Common myeloid progenitor, CD34-positive (primary cell): ENCODE results near the gene MSRB3.
"Not testable (repeated sequence)": the region's sequence is repeated elsewhere in the genome, so short reads cannot be mapped to it uniquely, and the experiment has no call there.

Source experiments
- CTCF ChIA-PET: fragments of 350-600 bp; sonication (Branson Sonifier 250); formaldehyde crosslinking; loops from one replicate; lab custom pipeline; 2021; ENCODE audit warnings: antibody characterized with exemption; lab: Charles Lee
- POLR2A ChIA-PET: fragments of 350-600 bp; sonication (Branson Sonifier 250); formaldehyde crosslinking; loops from one replicate; lab custom pipeline; 2021; ENCODE audit warnings: antibody characterized with exemption; lab: Charles Lee
- DNase-seq, 3 donors: peaks; one replicate each; pipeline versions ENCODE4 v3.0.0 to v3.0.0-alpha.2; 2013
- H3K27ac ChIP-seq, 2 experiments: 1 replicate in 1 of 2; 2 replicates in 1 of 2; pipeline ENCODE4 v1.7.0; 2013; ENCODE audit warnings: inconsistent platforms in 2 of 2, low read length in 2 of 2, mild to moderate bottlenecking in 2 of 2, low read depth in 1 of 2, moderate library complexity in 1 of 2; ENCODE audit not compliant: severe bottlenecking in 2 of 2, insufficient read depth in 1 of 2, poor library complexity in 1 of 2
- H3K27me3 ChIP-seq, 5 experiments: replicated peaks in 2 of 5; 1 replicate in 3 of 5; 2 replicates in 2 of 5; pipeline versions ENCODE4 v1.6.1 to v1.7.0; 2013; ENCODE audit warnings: low read length in 4 of 5, mild to moderate bottlenecking in 2 of 5, moderate library complexity in 2 of 5, inconsistent platforms in 1 of 5; ENCODE audit not compliant: insufficient read depth in 5 of 5, control insufficient read depth in 4 of 5
- H3K36me3 ChIP-seq, 4 experiments: 1 replicate in 2 of 4; 2 replicates in 2 of 4; pipeline versions ENCODE4 v1.6.1 to v1.7.0; 2013; ENCODE audit warnings: low read length in 3 of 4, control low read depth in 1 of 4, mild to moderate bottlenecking in 1 of 4; ENCODE audit not compliant: control insufficient read depth in 4 of 4, insufficient read depth in 4 of 4
- H3K4me1 ChIP-seq, 4 experiments: 1 replicate in 3 of 4; 2 replicates in 1 of 4; pipeline versions ENCODE4 v1.6.1 to v1.7.1; 2013; ENCODE audit warnings: low read length in 3 of 4, mild to moderate bottlenecking in 3 of 4, control low read depth in 1 of 4, inconsistent platforms in 1 of 4, moderate library complexity in 1 of 4; ENCODE audit not compliant: control insufficient read depth in 4 of 4, insufficient read depth in 4 of 4; ENCODE audit errors: control extremely low read depth in 1 of 4
- H3K4me3 ChIP-seq, 7 experiments: 1 replicate in 4 of 7; 2 replicates in 3 of 7; pipeline versions ENCODE4 v1.5.1 to v1.7.0; 2013; ENCODE audit warnings: mild to moderate bottlenecking in 7 of 7, low read length in 6 of 7, moderate library complexity in 6 of 7, inconsistent platforms in 2 of 7, low read depth in 2 of 7, control low read depth in 1 of 7; ENCODE audit not compliant: insufficient read depth in 4 of 7, control insufficient read depth in 1 of 7; ENCODE audit errors: extremely low read depth in 1 of 7
- H3K9me3 ChIP-seq, 5 experiments: 1 replicate in 4 of 5; 2 replicates in 1 of 5; pipeline versions ENCODE4 v1.6.1 to v1.7.1; 2013; ENCODE audit warnings: low read length in 4 of 5, mild to moderate bottlenecking in 2 of 5, inconsistent platforms in 1 of 5, low read depth in 1 of 5, moderate library complexity in 1 of 5; ENCODE audit not compliant: control insufficient read depth in 4 of 5, insufficient read depth in 2 of 5; ENCODE audit errors: control extremely low read depth in 1 of 5
- WGBS: methylation state at CpG from one replicate; pipeline ENCODE4 v1.1.5; 2013; ENCODE audit not compliant: insufficient coverage; 5-methylcytosine and 5-hydroxymethylcytosine counted together

MSRB3 gene

DNA sequence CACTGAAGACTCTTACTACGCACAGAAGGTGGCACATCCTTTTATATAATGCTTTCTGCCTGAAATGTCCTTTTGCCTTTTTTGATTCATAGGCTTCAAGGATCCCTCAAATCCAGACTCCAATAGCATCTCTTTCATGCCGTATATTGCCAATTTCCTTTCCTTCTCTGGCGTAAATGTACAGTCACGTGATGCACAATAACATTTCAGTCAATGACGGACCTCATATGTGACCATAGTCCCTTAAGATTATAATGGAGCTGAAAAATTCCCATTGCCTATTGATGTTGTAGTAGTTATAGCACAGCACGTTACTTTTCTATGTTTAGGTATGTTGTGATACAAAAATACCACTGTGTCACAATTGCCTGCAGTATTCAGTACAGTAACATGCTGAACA lies 196.3 kb downstream of the MSRB3 start:
- Histone ChIP-seq H3K27me3 (no peaks in the 10 kb centered on the region), H3K27ac (no peak overlapping the region), H3K9me3 (no peaks in the 10 kb centered on the region), H3K4me3 (no peak overlapping the region), H3K36me3 (no peaks in the 10 kb centered on the region), H3K4me1 (peaks cover 0 to 4% (median 0%) of the 10 kb centered on the region in 4 experiments)
- POLR2A ChIA-PET: no interaction called here
- DNase-seq: no peak
- 96% methylated on average over 5 of the region's 6 CpGs for WGBS
- CTCF ChIA-PET: interaction anchor here (1.5 kb wide), 1 partner anchor 10 kb away, joined by 6 read pairs; no protein-coding TSS in a partner anchor

DNA sequence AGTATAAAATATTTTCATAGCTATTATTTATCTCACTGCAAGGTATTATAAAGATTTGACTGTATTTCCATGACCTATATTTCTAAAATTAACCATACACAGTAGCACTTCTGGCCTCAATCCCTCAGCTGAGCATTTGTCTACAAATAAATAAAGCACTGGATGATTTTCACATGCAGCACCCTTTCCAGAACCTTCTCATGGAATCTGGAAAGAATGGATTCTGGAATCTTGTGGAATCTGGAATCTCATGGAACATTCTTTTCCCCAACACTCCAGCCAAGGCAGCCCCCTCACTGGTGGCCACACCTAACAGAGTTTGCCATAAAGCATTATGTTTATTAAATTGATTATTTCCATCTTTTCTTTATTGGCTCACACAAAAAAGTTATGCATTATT lies 199.2 kb downstream of the MSRB3 start:
- H3K27me3 ChIP-seq: no peaks in the 10 kb centered on the region
- H3K36me3 ChIP-seq: no peaks in the 10 kb centered on the region
- no peak overlapping the region for H3K27ac ChIP-seq
- DNase-seq: no peak
- H3K4me1 ChIP-seq: peaks cover 0 to 4% (median 0%) of the 10 kb centered on the region in 4 experiments
- peaks cover 0 to 2% (median 1%) of the 10 kb centered on the region in 5 experiments for H3K9me3 ChIP-seq
- no peak overlapping the region for H3K4me3 ChIP-seq
- POLR2A ChIA-PET: no interaction called here
- CTCF ChIA-PET: no interaction called here

DNA sequence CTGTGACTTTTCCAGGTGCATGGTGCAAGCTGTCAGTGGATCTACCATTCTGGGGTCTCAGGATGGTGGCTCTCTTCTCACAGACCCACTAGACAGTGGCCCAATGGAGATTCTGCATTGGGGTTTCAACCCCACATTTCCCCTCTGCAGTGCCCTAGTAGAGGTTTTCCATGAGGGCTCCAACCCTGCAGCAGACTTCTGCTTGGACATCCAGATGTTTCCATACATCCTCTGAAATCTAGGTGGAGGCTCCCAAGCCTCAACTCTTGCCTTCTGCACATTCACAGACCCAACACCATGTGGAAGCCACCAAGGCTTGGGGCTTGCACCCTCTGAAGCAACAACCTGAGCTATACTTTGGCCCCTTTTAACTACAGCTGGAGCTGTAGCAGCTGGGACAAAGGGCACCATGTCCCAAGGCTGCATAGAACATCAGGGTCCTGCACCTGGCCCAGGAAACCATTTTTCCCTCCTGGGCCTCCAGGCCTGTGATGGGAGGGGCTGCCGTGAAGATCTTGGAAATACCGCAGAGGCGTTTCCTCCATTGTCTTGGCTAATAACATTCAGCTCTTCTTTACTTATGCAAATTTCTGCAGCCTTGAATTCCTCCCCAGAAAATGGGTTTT lies 205.5 kb downstream of the MSRB3 start:
- DNase-seq, POLR2A ChIA-PET, H3K36me3 ChIP-seq, H3K27me3 ChIP-seq, CTCF ChIA-PET, H3K4me3 ChIP-seq, H3K4me1 ChIP-seq, H3K27ac ChIP-seq: not testable (repeated sequence)
- peaks cover 1 to 25% (median 15%) of the 10 kb centered on the region in 5 experiments for H3K9me3 ChIP-seq
- 100% methylated on average over 3 of the region's 3 CpGs for WGBS

DNA sequence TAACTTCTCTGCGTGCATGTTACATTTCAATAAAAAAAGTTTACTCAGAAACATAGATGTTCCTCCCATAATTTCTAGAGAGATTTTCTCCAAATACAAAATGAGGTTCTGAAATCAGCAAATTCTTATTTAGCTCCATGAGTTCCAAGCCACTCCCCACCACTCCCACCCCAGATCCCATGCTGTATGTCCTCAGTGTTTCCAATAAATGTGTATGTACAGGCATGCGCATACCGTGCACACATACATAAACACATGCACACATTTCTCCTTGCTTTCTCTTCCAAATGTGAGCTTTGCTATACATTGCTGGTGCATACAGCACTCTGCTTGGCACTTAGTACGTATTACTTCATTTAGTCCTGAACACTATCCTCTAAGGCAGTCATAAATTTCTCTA lies 209.7 kb downstream of the MSRB3 start:
- H3K4me1 ChIP-seq: peaks cover 2 to 9% (median 6%) of the 10 kb centered on the region in 4 experiments
- no peaks in the 10 kb centered on the region for H3K36me3 ChIP-seq
- H3K4me3 ChIP-seq: no peak overlapping the region
- H3K9me3 ChIP-seq: peaks cover 0 to 19% (median 15%) of the 10 kb centered on the region in 5 experiments
- ChIA-PET POLR2A (no interaction called here), CTCF (no interaction called here)
- no peak for DNase-seq
- H3K27ac ChIP-seq: no peak overlapping the region
- WGBS: 93% methylated on average over 3 of the region's 4 CpGs
- H3K27me3 ChIP-seq: no peaks in the 10 kb centered on the region

DNA sequence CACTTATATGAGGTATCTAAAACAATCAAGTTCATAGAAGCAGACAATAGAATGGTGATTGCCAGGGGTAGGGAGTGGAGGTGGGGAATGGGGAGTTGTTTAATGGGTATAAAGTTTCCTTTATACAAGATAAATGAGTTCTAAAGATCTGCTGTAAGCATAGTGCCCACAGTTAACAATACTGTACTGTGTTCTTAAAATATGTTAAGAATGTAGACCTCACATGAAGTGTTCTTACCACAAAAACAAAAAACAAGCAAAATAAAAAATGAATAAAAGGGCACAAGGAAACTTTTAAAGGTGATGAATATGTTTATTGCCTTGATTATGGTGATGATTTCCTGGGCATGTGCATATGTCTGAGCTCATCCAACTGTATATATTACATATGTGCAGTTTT lies 211.8 kb downstream of the MSRB3 start:
- Histone ChIP-seq H3K27me3 (no peaks in the 10 kb centered on the region), H3K36me3 (no peaks in the 10 kb centered on the region), H3K27ac (no peak overlapping the region), H3K9me3 (peaks cover 0 to 4% (median 2%) of the 10 kb centered on the region in 5 experiments), H3K4me1 (peaks cover 12 to 30% (median 24%) of the 10 kb centered on the region in 4 experiments), H3K4me3 (no peak overlapping the region)
- DNase-seq: no peak
- ChIA-PET CTCF (no interaction called here), POLR2A (no interaction called here)

DNA sequence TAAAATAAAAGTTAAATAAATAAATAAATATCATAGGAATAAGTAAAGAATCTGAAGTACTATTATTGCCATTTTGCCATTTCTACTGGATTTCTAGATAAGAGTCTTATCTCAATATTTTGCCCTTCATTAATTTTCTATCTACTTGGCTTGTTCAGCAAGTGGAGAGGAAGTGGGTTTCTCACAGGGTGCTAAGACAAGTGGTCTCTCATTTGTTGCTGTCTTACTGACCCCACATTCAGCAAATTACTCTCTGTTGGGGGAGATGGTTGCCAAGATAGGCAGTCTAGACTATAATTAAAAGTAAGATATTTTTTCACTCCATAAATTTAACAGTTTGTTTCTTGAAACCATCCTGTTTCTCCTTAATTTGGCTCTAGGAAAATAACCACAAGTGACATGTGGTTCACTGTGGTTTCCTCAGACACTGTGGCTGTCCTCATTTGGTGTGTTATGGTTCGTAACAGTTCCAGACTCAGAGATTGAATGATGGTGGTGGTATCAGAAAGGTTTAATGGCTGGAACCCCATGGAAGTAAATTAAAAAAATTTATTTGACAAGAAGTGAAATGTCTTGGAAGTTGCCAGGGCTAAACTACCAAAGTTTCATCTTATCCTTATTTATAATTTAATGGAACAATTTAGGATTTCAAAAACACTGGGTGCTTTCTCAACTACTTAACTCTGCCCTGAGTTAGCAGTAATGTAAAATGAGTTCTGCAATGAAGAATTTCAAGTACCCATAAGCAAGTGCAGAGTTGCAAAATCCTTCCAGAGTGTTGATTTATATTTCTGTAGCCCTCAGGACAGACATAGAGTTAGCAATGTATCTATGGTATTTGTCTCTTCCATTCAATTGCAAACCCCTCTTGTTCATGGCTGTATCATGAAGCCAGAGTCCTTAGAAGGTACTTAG lies 214.8 kb downstream of the MSRB3 start:
- ChIA-PET POLR2A (no interaction called here), CTCF (no interaction called here)
- H3K27me3 ChIP-seq: peaks cover 0 to 7% (median 0%) of the 10 kb centered on the region in 5 experiments
- H3K4me1 ChIP-seq: peaks cover 17 to 41% (median 31%) of the 10 kb centered on the region in 4 experiments
- no peaks in the 10 kb centered on the region for H3K9me3 ChIP-seq
- DNase-seq: peak; percentile 31 to 78 (median 69)
- peak overlapping the region in 2 of 7 experiments; percentile 15 to 26 for H3K4me3 ChIP-seq
- no CpG with 5 or more reads among the region's 1 CpG for WGBS
- no peak overlapping the region for H3K27ac ChIP-seq
- no peaks in the 10 kb centered on the region for H3K36me3 ChIP-seq

DNA sequence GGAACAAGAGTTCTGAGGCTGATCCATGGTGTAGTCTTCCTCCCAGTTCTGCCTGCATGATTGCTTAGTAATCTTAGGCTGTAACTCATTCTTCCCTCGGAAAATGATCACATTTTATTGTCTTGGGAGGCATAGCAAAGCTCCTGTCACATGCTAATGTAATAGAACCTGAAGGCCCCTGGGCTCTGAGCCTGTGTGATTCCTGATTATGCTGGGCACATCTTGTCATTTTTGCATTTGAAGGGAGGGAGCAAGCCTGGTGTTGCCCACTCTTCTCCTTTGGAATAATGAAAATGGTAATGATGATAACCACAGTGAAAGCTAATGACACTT lies 215.4 kb downstream of the MSRB3 start:
- Histone ChIP-seq H3K4me3 (no peak overlapping the region), H3K27me3 (peaks cover 0 to 7% (median 0%) of the 10 kb centered on the region in 5 experiments), H3K27ac (no peak overlapping the region), H3K4me1 (peaks cover 17 to 41% (median 31%) of the 10 kb centered on the region in 4 experiments), H3K9me3 (no peaks in the 10 kb centered on the region), H3K36me3 (no peaks in the 10 kb centered on the region)
- 11% methylated on average over 1 of the region's 1 CpG for WGBS
- DNase-seq: no peak
- CTCF ChIA-PET: no interaction called here
- POLR2A ChIA-PET: no interaction called here
